HG02981 (cell line): ENCODE results near the gene ENDOV.

Source experiments
- ATAC-seq: cut with Tn5 transposase; IDR thresholded peaks from one replicate; pipeline ENCODE4 v1.9.1; 2021; ENCODE audit warnings: mild to moderate bottlenecking, moderate library complexity; ENCODE audit not compliant: unreplicated experiment

ENDOV gene

GRCh38 chr17:80464486-80464885 is 49.5 kb downstream of the ENDOV start:
- no peak for ATAC-seq

- ATAC-seq: no peak
Observed at GRCh38 chr17:80465327-80465974, 50.5 kb downstream of the ENDOV start.

GRCh38 chr17:80466188-80466705 is 51.3 kb downstream of the ENDOV start:
- ATAC-seq: no peak

GRCh38 chr17:80468242-80468641 is 53.3 kb downstream of the ENDOV start:
- ATAC-seq: no peak

- no peak for ATAC-seq
Observed at GRCh38 chr17:80468781-80469493, 54.0 kb downstream of the ENDOV start.

GRCh38 chr17:80469667-80470066 is 54.7 kb downstream of the ENDOV start:
- ATAC-seq: no peak

GRCh38 chr17:80470603-80471002 is 55.6 kb downstream of the ENDOV start:
- ATAC-seq: no peak

- no peak for ATAC-seq
Observed at GRCh38 chr17:80471922-80472321, 57.0 kb downstream of the ENDOV start.

GRCh38 chr17:80472996-80473395 is 58.0 kb downstream of the ENDOV start:
- no peak for ATAC-seq

GRCh38 chr17:80473701-80474100 is 58.7 kb downstream of the ENDOV start:
- no peak for ATAC-seq

- no peak for ATAC-seq
Observed at GRCh38 chr17:80474231-80474960, 59.4 kb downstream of the ENDOV start.

GRCh38 chr17:80474961-80475909 is 60.3 kb downstream of the ENDOV start:
- no peak for ATAC-seq

GRCh38 chr17:80475910-80476876 is 61.2 kb downstream of the ENDOV start, which contains the start of gene NPTX1:
Gene NPTX1, minus strand, starts transcription at chr17:80476607. Its CDS starts 161 bp downstream, at chr17:80476446.
- ATAC-seq: no peak

- ATAC-seq: no peak
Observed at GRCh38 chr17:80476877-80477646, 62.1 kb downstream of the ENDOV start.

- no peak for ATAC-seq
Observed at GRCh38 chr17:80477647-80478478, 62.9 kb downstream of the ENDOV start.

- ATAC-seq: no peak
Observed at GRCh38 chr17:80478487-80479245, 63.7 kb downstream of the ENDOV start.

- no peak for ATAC-seq
Observed at GRCh38 chr17:80479246-80479566, 64.2 kb downstream of the ENDOV start.
